ENCODE measurements around the gene NMNAT2. TPM values are rescaled to one million over a fixed set of nuclear protein-coding genes. Genes with fewer than 3 reads are reported as not detected.
"Not testable (repeated sequence)": the region's sequence is repeated elsewhere in the genome, so short reads cannot be mapped to it uniquely, and the experiment has no call there.

The NMNAT2 gene
- total and polyA plus RNA-seq, 2 of the 13 experiments (the other 11 are each of a cell fraction or from before 2014, with no cell fraction given), result not detected

- no peak for FAIRE-seq
- CTCF ChIA-PET (ENCODE audit: low intra/inter-chr PET ratio, low total read pairs), result no interaction called here
- no peaks in the 10 kb centered on the region for H3K79me2 ChIP-seq (ENCODE audit: insufficient read depth, low read length)
- H3K9ac ChIP-seq (ENCODE audit: insufficient read depth, low read depth, low read length), result no peak overlapping the region
- H2AFZ ChIP-seq (ENCODE audit: low read length), result no peak overlapping the region
- H3K9me3 ChIP-seq (ENCODE audit: low read length), result no peaks in the 10 kb centered on the region
- H3K36me3 ChIP-seq (replicated peaks in 1 of 2; ENCODE audit: control insufficient read depth in 1 of 2, insufficient read depth in 2 of 2, low read length in 2 of 2), result no peaks in the 10 kb centered on the region
- in situ Hi-C loops (cut with HindIII; ENCODE audit: extremely low pct_ligation_motif_present, low pct_unique_long_range_greater_than_20kb) (no loop called here), intact Hi-C loops (cut with micrococcal nuclease; ENCODE audit: unreplicated experiment) (no loop called here)
- WGBS (ENCODE audit: low lambda C conversion rate), result 19% methylated on average over 3 of the region's 3 CpGs
- H3K4me3 ChIP-seq (replicated peaks in 1 of 3; ENCODE audit: insufficient read depth in 1 of 3, low read depth in 2 of 3, low read length in 3 of 3), result no peak overlapping the region
- H3K4me1 ChIP-seq (ENCODE audit: insufficient read depth, low read length), result no peaks in the 10 kb centered on the region
- H3K4me2 ChIP-seq (ENCODE audit: low read depth, low read length), result no peak overlapping the region
- no TSS peak for BruUV-seq (replicated peaks)
- H3K27me3 ChIP-seq (ENCODE audit: control insufficient read depth in 1 of 2, insufficient read depth in 2 of 2, low read length in 2 of 2), result peaks cover 0 to 3% of the 10 kb centered on the region in 2 experiments; a peak in 1 of 5 replicates
- TF ChIP-seq TBL1XR1 (IDR thresholded peaks at IDR 0.05; ENCODE audit: borderline replicate concordance, low read length, partially characterized antibody), result no peak
- TF ChIP-seq U2AF1 (optimal IDR thresholded peaks at IDR 0.05; ENCODE audit: low read depth, low read length), result no peak
- no peak for TF ChIP-seq ZNF354B (CRISPR knock-in tag; IDR thresholded peaks at IDR 0.05)
- DNase-seq (ENCODE audit: low spot score), result no peak
- no peaks in the 10 kb centered on the region for H4K20me1 ChIP-seq (ENCODE audit: insufficient read depth, low read length)
- H3K27ac ChIP-seq (ENCODE audit: extremely low read length, insufficient read depth, low read length), result no peak overlapping the region
- POLR2A ChIA-PET, result no interaction called here
- no peak for ATAC-seq
Observed at GRCh38 chr1:183403498-183403897, 14.7 kb downstream of the NMNAT2 start.

GRCh38 chr1:183401565-183401964 is 16.6 kb downstream of the NMNAT2 start:
- H3K27me3 ChIP-seq (ENCODE audit: control insufficient read depth in 1 of 2, insufficient read depth in 2 of 2, low read length in 2 of 2); H3K79me2 ChIP-seq (ENCODE audit: insufficient read depth, low read length); H2AFZ ChIP-seq (ENCODE audit: low read length); ATAC-seq; H3K4me3 ChIP-seq (replicated peaks in 1 of 3; ENCODE audit: insufficient read depth in 1 of 3, low read depth in 2 of 3, low read length in 3 of 3); CTCF ChIA-PET (ENCODE audit: low intra/inter-chr PET ratio, low total read pairs); POLR2A ChIA-PET; BruUV-seq (replicated peaks); H3K36me3 ChIP-seq (replicated peaks in 1 of 2; ENCODE audit: control insufficient read depth in 1 of 2, insufficient read depth in 2 of 2, low read length in 2 of 2); H3K9ac ChIP-seq (ENCODE audit: insufficient read depth, low read depth, low read length); intact Hi-C loops (cut with micrococcal nuclease; ENCODE audit: unreplicated experiment); H4K20me1 ChIP-seq (ENCODE audit: insufficient read depth, low read length); H3K4me2 ChIP-seq (ENCODE audit: low read depth, low read length); DNase-seq (ENCODE audit: low spot score); H3K27ac ChIP-seq (ENCODE audit: extremely low read length, insufficient read depth, low read length); H3K9me3 ChIP-seq (ENCODE audit: low read length); in situ Hi-C loops (cut with HindIII; ENCODE audit: extremely low pct_ligation_motif_present, low pct_unique_long_range_greater_than_20kb); H3K4me1 ChIP-seq (ENCODE audit: insufficient read depth, low read length); FAIRE-seq: not testable (repeated sequence)
- WGBS (ENCODE audit: low lambda C conversion rate), result 0% methylated on average over 1 of the region's 1 CpG

Measured in HepG2 (cell line).